Astrocyte of the cerebellum (primary cell): ENCODE results near the gene DNAH17.

ENCODE experiments used
- DNase-seq: peaks from one replicate; pipeline ENCODE4 v3.0.0-alpha.2; 2011; ENCODE audit warnings: low read depth
- H3K4me3 ChIP-seq: 2 replicates; pipeline ENCODE4 v1.5.1; 2011; ENCODE audit warnings: mild to moderate bottlenecking, low read depth, low read length, moderate library complexity
- CTCF ChIP-seq: IDR thresholded peaks from 2 replicates; pipeline ENCODE4 v1.5.1; 2012; ENCODE audit warnings: low read length, low read depth, moderate library complexity, mild to moderate bottlenecking; ENCODE audit errors: missing control alignments
- in situ Hi-C: cut with HindIII; loops from 2 replicates; pipeline ENCODE4 v1.10.0; 2017; ENCODE audit warnings: low sequenced_read_pairs

The DNAH17 gene

GRCh38 chr17:78524870-78525510, 52.2 kb downstream of the DNAH17 start:
- in situ Hi-C loops: no loop called here

GRCh38 chr17:78523934-78524655, 53.1 kb downstream of the DNAH17 start:
- TF ChIP-seq CTCF: no peak
- in situ Hi-C loops: no loop called here
- H3K4me3 ChIP-seq: no peak overlapping the region
- no peak for DNase-seq

More at GRCh38 chr17:78524870-78525510, 52.2 kb downstream of the DNAH17 start:
- no peak for TF ChIP-seq CTCF
- no peak for DNase-seq
- no peak overlapping the region for H3K4me3 ChIP-seq

- TF ChIP-seq CTCF: no peak
- in situ Hi-C loops: no loop called here
- H3K4me3 ChIP-seq: no peak overlapping the region
- DNase-seq: no peak
Measured at GRCh38 chr17:78522031-78522809, 55.0 kb downstream of the DNAH17 start.

- in situ Hi-C loops: no loop called here
- DNase-seq: no peak
- TF ChIP-seq CTCF: no peak
- H3K4me3 ChIP-seq: no peak overlapping the region
Measured at GRCh38 chr17:78517421-78517820, 59.8 kb downstream of the DNAH17 start.

GRCh38 chr17:78515480-78515879, 61.7 kb downstream of the DNAH17 start:
- no peak for DNase-seq
- in situ Hi-C loops: no loop called here
- TF ChIP-seq CTCF: no peak
- no peak overlapping the region for H3K4me3 ChIP-seq

GRCh38 chr17:78514521-78514920, 62.7 kb downstream of the DNAH17 start:
- DNase-seq: no peak
- TF ChIP-seq CTCF: no peak
- in situ Hi-C loops: no loop called here
- H3K4me3 ChIP-seq: no peak overlapping the region
